KOPT-K1 (cell line): ENCODE data around the gene OSBPL9.
"Not testable (repeated sequence)": the region's sequence is repeated elsewhere in the genome, so short reads cannot be mapped to it uniquely, and the experiment has no call there.

Source experiments
- H3K27ac ChIP-seq: fragments of 200-600 bp; sonication (generic); 2 replicates; pipeline ENCODE4 v1.5.1; 2016; ENCODE audit warnings: antibody characterized with exemption, mild to moderate bottlenecking, low read depth, low read length; ENCODE audit not compliant: poor library complexity, severe bottlenecking
- H3K36me3 ChIP-seq: fragments of 200-600 bp; sonication (generic); 2 replicates; pipeline ENCODE4 v1.5.1; 2017; ENCODE audit warnings: antibody characterized with exemption, mild to moderate bottlenecking, low read length, moderate library complexity; ENCODE audit not compliant: insufficient read depth
- H3K9me3 ChIP-seq: fragments of 200-600 bp; sonication (generic); 2 replicates; pipeline ENCODE4 v1.5.1; 2017; ENCODE audit warnings: antibody characterized with exemption, low read length, mild to moderate bottlenecking; ENCODE audit not compliant: insufficient read depth, poor library complexity, severe bottlenecking

The OSBPL9 gene

GRCh38 chr1:51799372-51799771, 182.5 kb downstream of the OSBPL9 start:
- Histone ChIP-seq H3K9me3 (no peaks in the 10 kb centered on the region), H3K36me3 (peaks cover 91% of the 10 kb centered on the region), H3K27ac (no peak overlapping the region)

GRCh38 chr1:51814513-51814912, 197.6 kb downstream of the OSBPL9 start:
- H3K9me3 ChIP-seq: no peaks in the 10 kb centered on the region
- H3K27ac ChIP-seq: no peak overlapping the region
- H3K36me3 ChIP-seq: peaks cover 90% of the 10 kb centered on the region

- H3K9me3 ChIP-seq: no peaks in the 10 kb centered on the region
- H3K27ac ChIP-seq: no peak overlapping the region
- peaks cover 90% of the 10 kb centered on the region for H3K36me3 ChIP-seq
Observed at GRCh38 chr1:51818487-51818886, 201.6 kb downstream of the OSBPL9 start.

- H3K9me3 ChIP-seq, H3K27ac ChIP-seq: not testable (repeated sequence)
- peaks cover 87% of the 10 kb centered on the region for H3K36me3 ChIP-seq
Observed at GRCh38 chr1:51819021-51819420, 202.1 kb downstream of the OSBPL9 start.

- no peaks in the 10 kb centered on the region for H3K9me3 ChIP-seq
- peaks cover 86% of the 10 kb centered on the region for H3K36me3 ChIP-seq
- H3K27ac ChIP-seq: no peak overlapping the region
Observed at GRCh38 chr1:51819810-51820209, 202.9 kb downstream of the OSBPL9 start.

- H3K27ac ChIP-seq: no peak overlapping the region
- no peaks in the 10 kb centered on the region for H3K9me3 ChIP-seq
- peaks cover 89% of the 10 kb centered on the region for H3K36me3 ChIP-seq
Observed at GRCh38 chr1:51829058-51829457, 212.2 kb downstream of the OSBPL9 start.

- no peaks in the 10 kb centered on the region for H3K9me3 ChIP-seq
- peaks cover 93% of the 10 kb centered on the region for H3K36me3 ChIP-seq
- H3K27ac ChIP-seq: no peak overlapping the region
Observed at GRCh38 chr1:51833700-51834099, 216.8 kb downstream of the OSBPL9 start.

GRCh38 chr1:51837243-51837642, 220.4 kb downstream of the OSBPL9 start:
- no peaks in the 10 kb centered on the region for H3K9me3 ChIP-seq
- peaks cover 78% of the 10 kb centered on the region for H3K36me3 ChIP-seq
- H3K27ac ChIP-seq: no peak overlapping the region
